GM12865 (cell line): ENCODE data around the gene GCNT2.
"Not testable (repeated sequence)": the region's sequence is repeated elsewhere in the genome, so short reads cannot be mapped to it uniquely, and the experiment has no call there.

ENCODE experiments used
- DNase-seq: peaks from one replicate; pipeline ENCODE4 v3.0.0; 2010; ENCODE audit warnings: low read depth
- H3K4me3 ChIP-seq: 2 replicates; pipeline ENCODE4 v1.5.1; 2011; ENCODE audit warnings: mild to moderate bottlenecking, low read depth, low read length, control low read depth
- TF ChIP-seq, protein P1 (sequence below): IDR thresholded peaks from 2 replicates; pipeline ENCODE4 v1.5.1; 2011; ENCODE audit warnings: low read length, control low read depth, low read depth, inconsistent platforms; ENCODE audit not compliant: insufficient read depth; ENCODE audit errors: missing control alignments

GCNT2 gene

DNA sequence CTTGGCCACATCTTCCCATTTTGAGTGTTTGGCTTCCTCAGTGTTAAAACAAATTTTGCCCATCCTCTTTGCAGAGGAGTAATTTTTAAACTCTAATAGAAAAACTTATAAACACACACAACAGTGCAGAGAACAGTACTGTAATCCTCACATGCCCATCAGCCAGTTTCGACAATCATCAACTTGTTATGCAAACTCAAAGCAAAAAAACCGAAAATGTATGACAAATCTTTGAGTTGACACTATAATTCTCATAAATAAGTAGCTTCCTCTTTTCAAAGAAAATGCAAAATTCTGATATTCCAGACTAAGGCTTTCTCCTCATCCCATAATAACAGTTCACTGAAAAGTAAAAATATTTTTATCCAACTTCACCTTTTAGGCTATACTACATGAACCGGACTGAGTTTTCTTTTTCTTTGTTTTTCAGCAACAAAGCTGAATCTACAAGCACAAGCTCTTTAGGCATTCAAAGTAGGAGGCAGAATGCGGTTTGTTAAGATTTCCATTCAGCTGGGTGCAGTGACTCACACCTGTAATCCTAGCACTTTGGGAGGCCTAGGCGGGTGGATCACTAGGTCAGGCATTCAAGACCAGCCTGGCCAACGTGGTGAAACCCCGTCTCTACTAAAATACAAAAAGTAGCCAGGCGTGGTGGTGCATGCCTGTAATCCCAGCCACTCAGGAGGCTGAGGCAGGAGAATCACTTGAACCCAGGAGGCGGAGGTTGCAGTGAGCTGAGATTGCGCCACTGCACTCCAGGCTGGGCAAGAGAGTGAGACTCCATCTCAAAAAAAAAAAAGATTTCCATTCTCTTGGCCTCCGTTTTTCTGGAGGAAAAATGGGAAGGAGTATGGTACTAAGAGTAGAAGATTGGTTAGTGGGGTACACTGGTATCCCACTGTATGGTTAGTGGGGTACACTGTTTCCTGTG, 74.8 kb downstream of the GCNT2 start:
- DNase-seq, result peak; percentile 24
- no peak overlapping the region for H3K4me3 ChIP-seq
- TF ChIP-seq, protein P1, sequence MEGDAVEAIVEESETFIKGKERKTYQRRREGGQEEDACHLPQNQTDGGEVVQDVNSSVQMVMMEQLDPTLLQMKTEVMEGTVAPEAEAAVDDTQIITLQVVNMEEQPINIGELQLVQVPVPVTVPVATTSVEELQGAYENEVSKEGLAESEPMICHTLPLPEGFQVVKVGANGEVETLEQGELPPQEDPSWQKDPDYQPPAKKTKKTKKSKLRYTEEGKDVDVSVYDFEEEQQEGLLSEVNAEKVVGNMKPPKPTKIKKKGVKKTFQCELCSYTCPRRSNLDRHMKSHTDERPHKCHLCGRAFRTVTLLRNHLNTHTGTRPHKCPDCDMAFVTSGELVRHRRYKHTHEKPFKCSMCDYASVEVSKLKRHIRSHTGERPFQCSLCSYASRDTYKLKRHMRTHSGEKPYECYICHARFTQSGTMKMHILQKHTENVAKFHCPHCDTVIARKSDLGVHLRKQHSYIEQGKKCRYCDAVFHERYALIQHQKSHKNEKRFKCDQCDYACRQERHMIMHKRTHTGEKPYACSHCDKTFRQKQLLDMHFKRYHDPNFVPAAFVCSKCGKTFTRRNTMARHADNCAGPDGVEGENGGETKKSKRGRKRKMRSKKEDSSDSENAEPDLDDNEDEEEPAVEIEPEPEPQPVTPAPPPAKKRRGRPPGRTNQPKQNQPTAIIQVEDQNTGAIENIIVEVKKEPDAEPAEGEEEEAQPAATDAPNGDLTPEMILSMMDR, result no peak

- no peak for DNase-seq
- TF ChIP-seq, protein P1, result no peak
- no peak overlapping the region for H3K4me3 ChIP-seq
Measured at GRCh38 chr6:10597499-10598001, 76.4 kb downstream of the GCNT2 start.

- H3K4me3 ChIP-seq, result no peak overlapping the region
- TF ChIP-seq, protein P1, result no peak
- no peak for DNase-seq
Measured at GRCh38 chr6:10598084-10598960, 77.2 kb downstream of the GCNT2 start.

- DNase-seq, result no peak
- H3K4me3 ChIP-seq, result no peak overlapping the region
- TF ChIP-seq, protein P1, result no peak
Measured at GRCh38 chr6:10599046-10599445, 77.9 kb downstream of the GCNT2 start.

GRCh38 chr6:10600681-10601080, 79.5 kb downstream of the GCNT2 start:
- not testable (repeated sequence) for H3K4me3 ChIP-seq, DNase-seq

GRCh38 chr6:10603219-10603618, 82.1 kb downstream of the GCNT2 start:
- TF ChIP-seq, protein P1, result no peak
- no peak for DNase-seq
- H3K4me3 ChIP-seq, result no peak overlapping the region

GRCh38 chr6:10609038-10609437, 87.9 kb downstream of the GCNT2 start:
- TF ChIP-seq, protein P1, result no peak

More at GRCh38 chr6:10609038-10609437, 87.9 kb downstream of the GCNT2 start:
- no peak overlapping the region for H3K4me3 ChIP-seq
- DNase-seq, result no peak
